Fibroblast of pulmonary artery (primary cell): ENCODE data around the gene KLHL6.
"Not testable (repeated sequence)": the region's sequence is repeated elsewhere in the genome, so short reads cannot be mapped to it uniquely, and the experiment has no call there.

Experiments used
- DNase-seq: peaks from one replicate; pipeline ENCODE4 v3.0.0-alpha.2; 2010; ENCODE audit warnings: low read depth
- H3K4me3 ChIP-seq: replicated peaks from 2 replicates; pipeline ENCODE4 v1.5.1; 2011; ENCODE audit warnings: low read depth, mild to moderate bottlenecking, control low read depth, low read length, moderate library complexity
- TF ChIP-seq, protein P1 (sequence below): IDR thresholded peaks from 2 replicates; pipeline ENCODE4 v1.5.1; 2011; ENCODE audit warnings: mild to moderate bottlenecking, control low read depth, low read length, inconsistent platforms; ENCODE audit errors: missing control alignments

Gene KLHL6

DNA sequence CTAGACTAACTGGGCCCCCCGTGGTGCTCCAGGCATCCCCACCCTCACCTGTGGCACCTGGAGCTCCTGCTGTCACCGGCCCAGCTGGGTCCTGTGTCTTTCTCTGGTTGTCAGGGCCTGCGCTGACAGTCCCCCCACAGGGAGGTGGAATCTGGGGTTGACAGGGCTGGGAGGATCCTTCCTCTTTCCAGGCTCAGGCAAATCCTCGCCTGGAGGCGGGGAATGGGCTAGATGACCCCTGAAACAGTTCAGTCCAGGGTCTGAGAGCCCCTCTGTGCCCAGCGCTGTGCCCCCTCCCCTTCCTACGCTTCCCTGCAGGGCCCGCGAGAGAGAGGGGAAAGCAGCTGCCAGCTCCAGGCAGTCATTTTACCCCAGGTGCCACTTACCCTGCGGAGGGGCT, 77.0 kb downstream of the KLHL6 start:
- TF ChIP-seq, protein P1, sequence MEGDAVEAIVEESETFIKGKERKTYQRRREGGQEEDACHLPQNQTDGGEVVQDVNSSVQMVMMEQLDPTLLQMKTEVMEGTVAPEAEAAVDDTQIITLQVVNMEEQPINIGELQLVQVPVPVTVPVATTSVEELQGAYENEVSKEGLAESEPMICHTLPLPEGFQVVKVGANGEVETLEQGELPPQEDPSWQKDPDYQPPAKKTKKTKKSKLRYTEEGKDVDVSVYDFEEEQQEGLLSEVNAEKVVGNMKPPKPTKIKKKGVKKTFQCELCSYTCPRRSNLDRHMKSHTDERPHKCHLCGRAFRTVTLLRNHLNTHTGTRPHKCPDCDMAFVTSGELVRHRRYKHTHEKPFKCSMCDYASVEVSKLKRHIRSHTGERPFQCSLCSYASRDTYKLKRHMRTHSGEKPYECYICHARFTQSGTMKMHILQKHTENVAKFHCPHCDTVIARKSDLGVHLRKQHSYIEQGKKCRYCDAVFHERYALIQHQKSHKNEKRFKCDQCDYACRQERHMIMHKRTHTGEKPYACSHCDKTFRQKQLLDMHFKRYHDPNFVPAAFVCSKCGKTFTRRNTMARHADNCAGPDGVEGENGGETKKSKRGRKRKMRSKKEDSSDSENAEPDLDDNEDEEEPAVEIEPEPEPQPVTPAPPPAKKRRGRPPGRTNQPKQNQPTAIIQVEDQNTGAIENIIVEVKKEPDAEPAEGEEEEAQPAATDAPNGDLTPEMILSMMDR = no peak
- no peak for DNase-seq
- H3K4me3 ChIP-seq = no peak overlapping the region

DNA sequence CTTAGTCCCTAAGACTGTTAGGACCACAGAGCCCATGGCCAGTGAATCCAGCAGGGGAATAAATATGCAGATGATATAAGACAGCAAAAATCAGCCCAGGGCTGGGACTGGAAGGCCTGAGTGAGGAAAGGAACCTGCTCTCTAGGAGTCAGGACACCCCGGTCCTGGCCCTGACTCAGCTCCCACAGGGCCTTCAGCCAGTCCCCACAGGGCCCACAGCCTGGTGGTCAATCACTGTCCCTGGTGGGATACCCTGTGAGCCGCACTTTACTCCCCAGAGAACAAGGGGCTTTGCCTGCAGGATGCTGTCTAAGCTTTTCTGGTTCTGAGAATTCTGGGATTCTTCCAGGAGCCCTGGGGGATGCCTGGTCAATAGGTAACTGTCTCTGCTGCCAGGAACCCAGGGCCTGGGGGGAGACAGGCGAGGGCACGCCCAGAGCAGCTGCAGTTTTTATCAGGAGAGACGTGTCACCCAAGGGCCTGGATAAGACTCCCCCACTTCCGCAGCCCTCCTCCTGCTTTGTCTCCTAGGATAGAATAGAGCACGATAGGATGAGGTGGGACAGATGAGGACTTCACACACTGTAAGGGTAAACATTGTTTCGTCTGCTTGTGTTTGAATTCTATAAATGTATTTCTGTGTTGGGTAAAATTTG, 77.6 kb downstream of the KLHL6 start:
- TF ChIP-seq, protein P1 = no peak
- no peak overlapping the region for H3K4me3 ChIP-seq
- DNase-seq = no peak

DNA sequence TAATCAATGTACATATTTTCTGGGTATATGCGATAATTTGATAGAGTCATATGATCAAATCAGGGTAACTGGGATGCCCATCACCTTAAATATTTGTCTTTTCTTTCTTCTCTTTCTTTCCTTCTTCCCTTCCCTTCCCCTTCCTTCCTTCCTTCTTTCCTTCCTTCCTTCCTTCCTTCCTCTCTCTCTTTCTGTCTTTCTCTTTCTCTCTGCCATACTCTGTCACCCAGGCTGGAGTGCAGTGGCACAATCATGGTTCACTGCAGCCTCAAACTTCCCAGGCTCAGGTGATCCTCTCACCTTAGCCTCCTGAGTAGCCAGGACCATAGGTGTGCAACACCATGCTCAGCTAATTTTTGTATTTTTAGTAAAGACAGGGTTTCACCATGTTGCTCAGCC, 79.7 kb downstream of the KLHL6 start:
- H3K4me3 ChIP-seq, DNase-seq: not testable (repeated sequence)

DNA sequence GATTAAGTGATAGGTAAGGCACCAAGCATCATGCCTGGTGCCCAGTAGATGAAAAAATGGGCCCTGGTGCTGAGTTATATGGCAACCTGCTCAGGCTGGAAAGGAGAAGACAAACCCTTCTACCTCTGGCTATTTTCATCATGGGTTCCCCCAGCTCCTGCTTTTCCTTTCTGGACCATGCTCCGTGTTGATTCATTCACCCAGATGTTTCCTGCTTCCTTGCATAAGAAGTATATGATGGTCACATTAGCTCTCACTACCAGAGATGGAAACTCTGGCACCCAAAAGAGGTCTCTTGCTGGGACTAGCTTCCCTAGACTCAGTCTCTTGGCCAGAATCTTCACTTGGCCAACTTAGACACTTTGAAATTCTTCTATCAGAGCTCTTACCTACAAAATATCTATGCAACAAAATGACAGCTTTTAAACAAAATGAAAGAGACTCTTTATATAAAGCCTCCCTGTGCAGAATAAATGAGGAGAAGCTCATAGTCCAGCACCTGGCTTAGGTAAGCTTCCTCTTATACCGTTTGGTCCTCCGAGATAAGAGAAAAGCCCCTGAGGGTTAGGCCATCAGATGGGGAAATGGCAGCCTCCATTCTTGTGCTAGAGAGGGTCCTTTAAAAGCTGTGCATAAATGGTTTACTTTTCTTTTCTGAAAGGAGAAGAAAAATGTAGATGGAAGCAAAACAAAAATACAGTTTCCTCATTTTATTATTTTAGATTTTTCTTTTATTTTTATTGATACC, 80.3 kb downstream of the KLHL6 start:
- no peak overlapping the region for H3K4me3 ChIP-seq
- DNase-seq = peak; percentile 34
- TF ChIP-seq, protein P1 = no peak

DNA sequence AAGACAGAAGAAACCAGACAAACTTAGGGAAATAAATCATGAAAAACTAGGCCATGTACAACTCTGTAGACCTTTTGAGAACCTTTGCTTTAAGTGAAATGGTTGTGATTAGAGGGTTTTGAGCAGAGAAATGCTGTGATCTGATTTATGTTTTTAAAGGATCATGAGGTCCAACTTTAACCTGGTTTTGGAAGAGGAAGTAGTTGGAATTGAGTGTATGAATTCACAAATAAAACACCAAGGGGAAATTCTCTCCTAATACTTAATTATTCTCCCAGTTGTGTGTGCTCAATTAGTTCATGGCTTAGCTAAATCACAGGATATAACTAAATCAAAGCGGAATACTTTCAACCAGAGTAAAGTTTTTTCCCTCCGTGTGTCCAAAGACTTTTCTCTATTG, 81.5 kb downstream of the KLHL6 start:
- TF ChIP-seq, protein P1 = no peak
- DNase-seq = no peak
- no peak overlapping the region for H3K4me3 ChIP-seq

DNA sequence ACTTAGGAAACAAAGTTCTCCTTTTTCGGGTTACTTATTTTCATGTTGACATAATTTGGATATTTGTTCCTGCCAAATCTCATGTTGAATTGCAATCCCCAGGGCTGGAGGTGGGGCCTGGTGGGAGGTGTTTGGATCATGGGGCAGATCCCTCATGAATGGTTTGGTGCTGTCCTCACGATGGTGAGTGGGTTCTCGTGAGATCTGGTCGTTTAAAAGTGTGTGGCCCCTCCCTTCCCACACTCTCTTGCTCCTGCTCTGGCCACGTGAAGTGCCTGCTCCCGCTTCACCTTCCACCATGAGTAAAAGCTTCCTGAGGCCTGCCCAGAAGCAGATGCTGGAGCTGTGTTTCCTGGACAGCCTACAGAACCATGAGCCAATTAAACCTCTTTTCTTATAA, 83.4 kb downstream of the KLHL6 start:
- TF ChIP-seq, protein P1 = no peak
- no peak overlapping the region for H3K4me3 ChIP-seq
- DNase-seq = no peak

DNA sequence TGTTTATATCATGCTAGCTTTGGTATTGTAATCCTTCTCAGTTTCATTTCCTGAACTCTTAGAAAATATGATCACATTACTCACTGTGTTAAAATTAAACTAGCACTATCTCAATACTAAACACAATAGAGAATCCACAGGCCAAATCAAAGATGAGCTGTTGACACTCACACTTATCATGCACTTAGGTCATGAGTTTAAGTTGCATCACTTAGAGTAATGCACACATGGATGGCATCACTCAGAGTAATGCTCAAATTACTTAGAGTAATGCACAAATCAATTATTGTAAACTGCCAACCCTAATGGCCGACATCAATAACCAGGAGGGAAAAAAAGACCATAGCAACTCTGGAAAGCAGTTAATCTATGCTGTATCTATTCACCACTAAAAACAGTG, 87.1 kb downstream of the KLHL6 start:
- no peak overlapping the region for H3K4me3 ChIP-seq
- TF ChIP-seq, protein P1 = no peak
- peak; percentile 25 for DNase-seq
